HG03060 (cell line): ENCODE data around the gene ANGPTL4.
A peak's percentile ranks its signal among the peaks of the same experiment; 100 is the strongest.
"Not testable (repeated sequence)": the region's sequence is repeated elsewhere in the genome, so short reads cannot be mapped to it uniquely, and the experiment has no call there.

Source experiments
- ATAC-seq: cut with Tn5 transposase; IDR thresholded peaks from one replicate; pipeline ENCODE4 v1.9.1; 2021; ENCODE audit warnings: low read depth, moderate number of reproducible peaks; ENCODE audit not compliant: unreplicated experiment

Gene ANGPTL4

DNA sequence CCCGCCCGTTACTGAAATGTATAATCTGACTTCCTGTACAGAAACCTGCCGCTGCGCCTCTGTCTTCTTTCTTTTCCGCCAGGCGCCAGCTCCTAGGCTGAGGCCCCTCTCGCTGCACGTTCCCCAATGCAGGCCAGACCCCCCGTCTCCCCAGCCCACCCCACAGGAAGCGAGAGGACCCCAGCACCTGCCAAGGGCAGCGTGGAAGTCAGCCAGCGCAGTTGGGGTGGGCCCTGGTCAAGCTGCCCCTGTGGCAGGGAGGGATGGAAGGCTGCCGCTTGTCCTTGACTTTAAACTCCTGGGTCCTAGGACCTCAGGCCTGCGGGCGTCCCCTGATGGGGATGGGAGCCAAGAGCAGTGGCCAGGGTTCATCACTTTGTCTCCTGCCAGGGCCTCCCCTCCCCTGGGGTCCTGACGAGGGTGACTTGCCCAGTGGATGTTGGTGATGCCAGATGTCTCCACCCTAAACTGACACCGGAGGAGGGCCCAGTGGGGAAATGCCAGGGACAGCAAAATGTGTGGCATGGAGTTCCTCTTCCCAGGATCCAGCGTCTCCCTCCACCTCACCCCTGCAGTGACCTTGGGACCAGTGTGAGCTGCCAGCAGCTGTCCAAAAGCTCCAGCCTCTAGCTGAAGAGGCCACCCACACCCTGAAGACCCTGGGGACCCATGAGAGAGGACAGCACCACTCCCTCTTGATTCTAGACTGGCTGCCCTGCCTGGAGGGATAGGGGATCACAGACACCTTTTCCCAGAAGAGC, 40.6 kb downstream of the ANGPTL4 start:
- no peak for ATAC-seq

DNA sequence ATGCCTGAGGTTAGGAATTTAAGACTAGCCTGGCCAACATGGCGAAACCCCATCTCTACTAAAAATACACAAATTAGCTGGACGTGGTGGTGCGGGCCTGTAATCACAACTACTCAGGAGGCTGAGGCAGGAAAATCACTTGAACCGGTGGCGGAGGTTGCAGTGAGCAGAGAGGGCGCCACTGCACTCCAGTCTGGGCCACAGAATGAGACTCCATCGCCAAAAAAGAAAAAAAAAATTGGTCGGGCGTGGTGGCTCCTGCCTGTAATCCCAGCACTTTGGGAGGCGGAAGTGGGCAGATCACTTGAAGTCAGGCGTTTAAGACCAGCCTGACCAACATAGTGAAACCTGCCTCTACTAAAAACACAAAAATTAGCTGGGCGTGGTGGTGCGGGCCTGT, 46.8 kb downstream of the ANGPTL4 start:
- ATAC-seq: not testable (repeated sequence)

DNA sequence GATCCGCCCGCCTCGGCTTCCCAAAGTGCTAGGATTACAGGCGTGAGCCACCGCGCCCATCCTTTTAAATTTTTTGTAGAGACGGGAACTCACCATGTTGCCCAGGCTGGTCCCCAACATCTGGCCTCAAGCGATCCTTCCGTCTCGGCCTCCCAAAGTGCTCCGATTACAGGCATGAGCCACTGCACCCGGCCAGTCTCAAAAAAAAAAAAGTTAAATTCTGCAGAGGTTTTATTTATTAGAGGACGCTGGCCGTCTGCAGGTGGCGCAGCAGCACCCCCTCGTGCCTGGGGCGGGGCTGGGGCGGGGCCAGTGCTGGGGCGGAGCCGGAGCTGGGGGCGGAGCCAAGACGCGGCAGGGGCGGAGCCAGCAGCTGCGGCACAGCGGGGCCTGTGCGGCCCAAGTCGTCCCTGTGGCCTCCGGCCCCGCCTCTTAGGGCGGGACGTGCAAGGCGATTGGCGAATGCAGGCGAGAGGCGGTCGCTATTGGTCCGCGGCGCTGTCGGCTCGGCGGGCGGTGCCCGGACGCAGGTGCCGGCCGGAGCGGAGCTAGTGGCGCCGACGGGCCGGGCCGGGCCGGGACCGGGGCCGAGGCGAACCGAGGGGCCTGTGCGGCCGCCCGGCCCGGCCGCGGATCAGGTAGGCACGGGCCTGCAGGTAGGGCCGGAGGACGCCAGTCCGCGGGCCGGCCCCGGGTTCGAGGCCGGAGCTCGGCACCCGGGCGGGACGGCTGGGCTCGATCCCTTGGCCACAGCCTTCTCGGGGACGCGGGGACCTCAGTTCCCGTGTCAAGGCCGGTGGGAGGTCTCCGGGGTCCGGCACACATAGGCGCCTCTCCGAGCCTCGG, 49.1 kb downstream of the ANGPTL4 start, which contains the start of gene MARCHF2:
TSS of gene MARCHF2 (plus strand) at position 523 of the 846 bp plus-strand sequence. CDS start 8,536 bp downstream, outside the sequence.
- ATAC-seq: peak; percentile 93

- no peak for ATAC-seq
Observed at GRCh38 chr19:8413629-8413995, 49.7 kb downstream of the ANGPTL4 start.

DNA sequence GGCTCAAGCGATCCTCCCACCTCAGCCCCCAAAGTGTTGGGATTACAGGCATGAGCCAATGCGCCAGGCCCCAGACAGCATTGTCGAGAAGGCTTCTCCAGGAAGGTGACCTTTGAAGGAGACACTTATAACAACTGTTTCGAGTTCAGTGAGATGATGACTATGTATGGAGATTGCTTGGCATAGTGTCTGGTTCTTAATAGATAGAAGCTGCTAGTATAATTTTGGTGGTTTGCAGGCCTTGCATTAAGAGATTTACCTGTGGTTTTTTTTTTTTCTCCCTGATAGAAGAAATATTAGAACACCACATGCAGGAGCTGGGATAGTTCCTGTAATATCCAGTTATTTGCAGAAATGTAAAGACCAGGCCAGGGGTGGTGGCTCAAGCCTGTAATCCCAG, 52.8 kb downstream of the ANGPTL4 start:
- ATAC-seq: no peak

DNA sequence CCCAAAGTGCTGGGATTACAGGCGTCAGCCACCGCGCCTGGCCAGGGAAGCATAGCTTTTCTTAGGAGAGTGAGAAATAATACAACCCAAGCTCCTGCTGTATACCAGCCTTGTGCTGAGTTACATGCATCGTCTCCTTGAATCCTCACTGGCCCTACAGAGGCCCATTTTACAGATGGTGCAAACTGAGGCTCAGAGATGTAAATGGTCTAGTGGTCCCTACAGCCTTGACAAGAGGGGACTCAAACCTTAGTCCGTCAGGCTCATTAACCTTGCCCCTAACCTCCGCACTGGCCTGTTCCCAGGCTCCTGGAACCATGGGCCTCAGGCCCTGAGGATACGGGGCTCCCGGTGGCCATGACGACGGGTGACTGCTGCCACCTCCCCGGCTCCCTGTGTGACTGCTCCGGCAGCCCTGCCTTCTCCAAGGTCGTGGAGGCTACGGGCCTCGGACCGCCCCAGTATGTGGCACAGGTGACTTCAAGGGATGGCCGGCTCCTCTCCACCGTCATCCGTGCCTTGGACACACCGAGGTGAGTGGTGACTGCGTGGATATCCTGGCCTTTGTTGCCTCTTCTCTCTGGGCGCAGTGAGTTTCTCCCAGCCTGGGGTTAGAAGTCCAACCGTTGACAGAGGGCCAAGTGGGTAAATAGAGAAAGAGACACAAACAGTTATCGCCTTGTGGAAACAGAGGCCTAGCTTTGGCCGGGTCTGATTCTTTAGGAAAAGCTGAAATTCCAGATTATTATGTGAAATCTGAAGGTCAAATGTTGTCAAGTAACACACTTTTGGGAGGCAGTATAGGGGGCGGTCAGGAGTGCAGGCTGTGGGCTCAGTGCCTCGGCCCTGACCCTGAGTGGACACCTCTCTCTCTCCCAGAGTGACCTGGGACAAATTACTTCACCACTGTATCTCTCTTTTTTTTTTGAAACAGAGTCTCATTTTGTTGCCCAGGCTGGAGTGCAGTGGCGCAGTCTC, 57.8 kb downstream of the ANGPTL4 start:
- ATAC-seq: no peak

DNA sequence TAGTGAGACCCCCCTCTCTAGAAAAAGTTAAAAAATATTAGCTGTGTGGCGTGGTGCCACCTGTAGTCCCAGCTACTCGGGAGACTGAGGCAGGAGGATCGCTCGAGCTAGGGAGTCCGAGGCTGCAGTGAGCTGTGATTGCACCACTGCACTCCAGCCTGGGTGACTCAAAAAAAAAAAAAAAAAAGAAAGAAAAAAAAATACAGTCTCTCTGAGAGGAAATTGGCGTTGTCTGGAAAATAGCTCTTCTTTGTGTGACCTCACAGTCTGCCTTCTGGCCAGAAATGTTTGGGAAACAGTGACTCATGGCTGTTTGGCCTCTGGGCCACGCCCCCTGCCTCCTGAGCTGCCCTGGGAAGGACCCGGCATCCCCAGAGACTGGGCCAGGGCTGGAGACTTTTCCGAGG, 59.9 kb downstream of the ANGPTL4 start:
- ATAC-seq: no peak
